GM19397 (cell line): Measurements from ENCODE around the gene ATOH8.

Experiments
- ATAC-seq: cut with Tn5 transposase; IDR thresholded peaks from one replicate; pipeline ENCODE4 v1.9.1; 2021; ENCODE audit warnings: mild to moderate bottlenecking, moderate library complexity; ENCODE audit not compliant: unreplicated experiment

The ATOH8 gene

GRCh38 chr2:85797263-85797660 lies 43.5 kb downstream of the ATOH8 start:
- ATAC-seq: no peak

- no peak for ATAC-seq
Measured at GRCh38 chr2:85797921-85798320, 44.1 kb downstream of the ATOH8 start.

GRCh38 chr2:85799215-85799956 lies 45.6 kb downstream of the ATOH8 start:
- ATAC-seq: no peak

DNA sequence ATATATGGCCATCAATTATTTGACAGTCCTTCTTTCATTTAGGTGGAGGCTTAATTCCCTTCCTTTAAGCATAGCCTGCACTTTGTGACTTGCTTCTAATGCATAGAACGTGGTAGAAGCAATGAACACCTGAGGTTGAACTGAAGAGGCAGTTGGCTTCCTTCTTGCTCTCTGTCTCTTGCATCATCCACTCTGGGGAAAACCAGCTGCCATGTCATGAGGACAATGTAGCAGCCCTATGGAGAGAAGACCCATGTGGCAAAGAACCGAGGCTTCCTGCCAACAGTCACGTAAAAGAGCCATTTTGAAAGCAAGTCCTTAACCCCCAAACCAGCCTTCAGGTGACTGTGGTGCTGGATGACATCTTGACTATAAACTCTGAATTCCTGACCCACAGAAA lies 46.8 kb downstream of the ATOH8 start:
- ATAC-seq: no peak

GRCh38 chr2:85801871-85802270 lies 48.1 kb downstream of the ATOH8 start:
- ATAC-seq: no peak

GRCh38 chr2:85802354-85803103 lies 48.7 kb downstream of the ATOH8 start:
- ATAC-seq: no peak

- no peak for ATAC-seq
Measured at GRCh38 chr2:85803704-85804425, 50.1 kb downstream of the ATOH8 start.

DNA sequence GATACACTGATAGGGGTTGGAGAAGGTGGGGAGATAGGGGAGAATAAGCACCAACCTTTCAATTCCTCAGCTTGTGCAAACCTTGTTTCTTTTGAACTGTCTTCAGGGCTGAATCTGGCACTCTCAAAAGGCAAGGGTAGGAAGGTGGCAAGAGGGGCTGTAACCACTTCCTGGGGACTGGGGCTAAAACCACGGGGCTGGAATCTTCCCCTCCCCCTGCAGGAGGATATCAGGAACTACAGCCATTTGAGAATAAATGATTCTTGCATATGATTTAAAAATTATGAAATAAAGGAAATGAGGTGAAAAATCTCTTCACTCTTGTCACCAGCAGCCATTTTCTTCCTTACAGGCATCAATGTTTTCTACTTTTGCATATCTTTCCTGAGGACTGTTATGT lies 50.8 kb downstream of the ATOH8 start:
- no peak for ATAC-seq

DNA sequence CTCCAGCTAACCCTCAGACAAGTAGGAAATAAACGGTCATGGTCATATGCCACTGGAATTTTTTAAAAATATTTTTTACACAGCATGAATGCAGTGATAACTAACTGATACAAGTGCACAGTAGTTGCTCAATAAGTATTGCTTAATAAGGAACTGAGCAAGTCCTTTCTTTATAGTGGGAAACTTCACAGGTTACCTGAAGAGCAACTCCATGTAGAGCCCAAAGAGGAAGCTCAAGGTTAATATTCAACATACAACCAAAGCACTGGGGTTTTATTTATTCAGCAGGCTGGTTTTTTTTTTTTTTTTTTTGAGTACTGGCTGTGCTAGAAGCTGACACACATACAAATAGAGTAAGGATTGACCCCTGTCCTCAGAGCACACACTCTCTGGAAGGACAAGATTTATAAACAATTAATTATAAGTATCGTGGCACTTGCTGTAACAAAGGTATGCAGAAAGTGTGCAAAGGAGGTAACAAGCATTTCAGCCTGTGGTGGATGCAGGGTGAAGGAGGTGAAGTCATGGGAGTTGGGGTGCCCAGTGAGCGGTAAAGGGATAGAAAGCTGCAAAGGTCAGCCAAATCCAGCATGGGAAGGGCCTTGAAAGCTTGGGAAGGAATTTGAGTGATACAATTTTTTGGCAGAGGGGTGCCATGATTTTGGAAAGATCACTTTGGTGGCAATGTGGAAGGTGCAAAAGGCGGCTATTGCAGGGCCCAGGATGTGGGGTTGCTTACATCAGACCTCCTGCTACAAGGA lies 52.7 kb downstream of the ATOH8 start:
- ATAC-seq: no peak

DNA sequence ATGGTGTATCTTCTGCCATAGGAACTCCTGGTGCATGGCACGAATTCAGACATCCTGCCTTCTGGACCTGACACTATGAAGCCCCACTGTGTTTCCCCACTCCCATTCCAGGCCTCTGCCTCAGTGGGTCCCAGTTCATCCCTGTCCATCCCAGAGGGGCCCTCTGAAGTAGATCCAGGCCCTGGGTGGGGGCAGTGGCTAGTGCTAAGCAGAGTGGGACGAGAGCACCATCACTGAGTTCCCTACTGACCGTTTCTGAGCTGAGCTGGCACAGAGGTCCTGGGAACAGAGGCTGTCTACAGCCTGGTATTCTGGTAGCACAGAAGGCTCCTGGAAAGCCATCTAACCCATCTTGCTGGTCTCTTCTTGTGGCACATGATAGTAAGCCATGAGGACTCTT lies 54.0 kb downstream of the ATOH8 start:
- no peak for ATAC-seq

GRCh38 chr2:85810371-85811179 lies 56.8 kb downstream of the ATOH8 start:
- no peak for ATAC-seq

DNA sequence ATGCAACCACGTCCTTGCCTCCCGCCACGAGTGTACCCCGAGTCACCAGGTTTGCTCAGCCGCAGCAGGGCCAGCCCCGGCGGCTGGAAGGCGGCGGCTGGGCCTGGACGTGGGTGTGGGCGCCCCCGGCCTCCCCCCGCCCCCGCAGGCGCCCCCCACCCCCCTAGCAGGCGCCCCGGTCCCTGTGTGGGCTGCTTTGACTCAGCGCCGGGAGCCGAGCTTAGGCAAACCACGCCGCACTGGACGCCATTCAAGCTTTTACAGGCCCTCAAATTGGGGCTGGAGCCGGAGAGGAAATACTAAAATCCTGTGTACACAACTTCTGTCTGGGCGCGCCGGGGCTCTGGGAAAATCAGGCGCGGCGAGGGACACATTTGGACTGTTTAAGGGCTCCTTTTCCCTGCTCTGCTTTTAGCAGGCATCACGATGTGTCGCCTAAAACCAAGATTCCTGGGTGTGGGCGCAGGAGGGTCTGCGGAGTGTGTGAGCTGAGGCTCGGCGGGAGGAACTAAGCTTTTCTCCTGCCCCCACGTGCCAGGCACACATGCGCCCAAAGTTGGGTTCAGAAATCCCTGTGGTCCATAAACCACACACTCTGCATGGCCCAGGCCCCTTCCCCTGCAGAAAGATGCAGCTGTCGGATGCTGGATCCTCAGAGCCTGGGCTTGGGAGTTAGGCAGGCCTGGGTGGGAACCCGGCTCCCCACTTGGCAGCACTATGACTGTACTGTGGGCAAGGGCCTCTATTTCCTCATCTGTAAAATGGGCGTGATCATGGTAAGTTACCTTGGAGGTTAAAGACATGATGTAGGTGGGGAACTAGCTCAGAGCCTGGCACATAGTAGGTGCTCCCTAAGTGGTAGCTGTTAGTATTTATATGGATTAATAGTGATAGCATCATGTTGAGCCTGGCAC lies 57.6 kb downstream of the ATOH8 start:
- no peak for ATAC-seq

DNA sequence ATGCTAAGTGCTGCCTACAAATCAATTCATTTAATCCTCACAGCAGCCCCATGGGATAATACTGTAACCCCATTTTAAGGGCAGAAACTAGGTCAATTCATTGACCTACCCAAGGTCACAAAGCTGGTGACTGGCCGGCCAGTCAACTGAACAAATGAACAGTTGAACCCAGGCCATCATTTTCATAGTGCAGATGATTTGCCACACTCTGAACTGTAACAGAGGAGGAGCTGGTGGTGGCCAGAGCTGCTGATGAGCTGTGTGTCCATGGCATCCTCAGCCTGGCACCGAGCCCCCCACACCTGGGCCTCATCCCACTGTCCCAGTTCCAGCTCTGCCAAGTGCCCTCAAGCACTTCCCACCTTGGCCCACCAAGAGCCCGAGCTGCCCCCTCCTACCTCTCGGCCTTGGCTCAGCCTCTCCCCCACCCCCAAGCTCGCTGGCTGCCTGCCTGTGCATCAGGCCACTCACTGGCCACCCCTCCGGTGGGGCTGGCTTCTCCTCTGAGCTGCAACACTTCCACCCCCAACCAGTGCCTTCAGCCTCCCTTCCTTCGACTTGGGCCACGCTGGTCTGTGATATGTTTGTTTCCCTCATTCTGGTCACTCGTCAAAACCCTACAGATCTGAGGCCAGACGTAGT lies 58.4 kb downstream of the ATOH8 start:
- no peak for ATAC-seq

GRCh38 chr2:85813211-85813981 lies 59.6 kb downstream of the ATOH8 start:
- ATAC-seq: no peak

GRCh38 chr2:85813982-85814801 lies 60.4 kb downstream of the ATOH8 start:
- no peak for ATAC-seq

DNA sequence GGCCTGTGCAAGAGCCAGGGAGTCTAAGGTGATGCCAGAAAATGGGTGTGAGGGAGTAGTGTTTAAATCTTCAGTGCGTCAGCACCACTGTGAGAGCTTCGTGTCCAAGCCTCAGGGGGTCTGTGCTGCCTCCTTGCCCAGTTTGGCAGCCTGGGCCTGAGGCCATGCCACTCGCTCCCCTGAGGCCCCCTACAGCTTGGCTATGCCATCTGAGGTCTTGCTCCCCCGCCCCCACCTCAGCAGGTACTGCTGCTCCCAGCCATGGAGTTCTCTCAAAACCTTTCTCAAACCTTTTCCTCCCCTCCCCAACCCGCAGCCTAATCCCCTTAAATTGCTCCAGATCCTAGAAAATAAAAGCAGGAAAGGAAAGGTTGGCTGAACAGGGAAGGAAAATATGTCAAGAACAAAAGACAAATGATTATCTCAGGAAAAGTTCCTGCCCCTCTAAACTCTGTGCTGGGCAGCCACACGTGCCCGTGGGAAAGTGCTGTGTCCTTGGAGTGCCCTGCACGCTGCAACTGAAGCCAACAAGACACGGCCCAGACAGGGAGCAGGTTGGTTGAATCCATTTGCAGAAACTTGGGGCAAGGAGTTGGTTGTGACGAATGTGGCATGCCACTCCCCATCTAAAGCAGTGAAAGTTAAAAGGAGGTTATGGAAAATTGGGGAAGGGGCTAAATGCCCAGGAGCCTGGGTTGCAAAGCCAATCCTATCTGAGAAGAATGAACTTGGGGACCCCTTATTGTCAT lies 61.2 kb downstream of the ATOH8 start:
- no peak for ATAC-seq
